H1 (cell line): ENCODE data around the gene PTGIR.
A peak's percentile ranks its signal among the peaks of the same experiment; 100 is the strongest.

Experiments
- NRF1 ChIP-seq: IDR thresholded peaks from 2 replicates; pipeline ENCODE4 v1.6.1; 2011; ENCODE audit warnings: mild to moderate bottlenecking, low read depth, low read length, improper control_type of control experiment
- POLR2A ChIP-seq, 2 experiments: IDR thresholded peaks; 1 replicate in 1 of 2; 2 replicates in 1 of 2; pipeline ENCODE4 v1.6.1; 2011; ENCODE audit warnings: low read depth in 2 of 2, low read length in 2 of 2, mild to moderate bottlenecking in 2 of 2; ENCODE audit errors: control extremely low read depth in 1 of 2
- SIX5 ChIP-seq: IDR thresholded peaks from 2 replicates; pipeline ENCODE4 v1.6.1; 2011; ENCODE audit warnings: mild to moderate bottlenecking, low read depth, low read length
- SP1 ChIP-seq: IDR thresholded peaks from 2 replicates; pipeline ENCODE4 v1.6.1; 2011; ENCODE audit warnings: low read depth, low read length
- TBP ChIP-seq: IDR thresholded peaks from 2 replicates; pipeline ENCODE4 v1.6.1; 2011; ENCODE audit warnings: low read depth, low read length, improper control_type of control experiment
- YY1 ChIP-seq: IDR thresholded peaks from 2 replicates; pipeline ENCODE4 v1.6.1; 2011; ENCODE audit warnings: low read depth, mild to moderate bottlenecking, low read length
- ZNF274 ChIP-seq: IDR thresholded peaks from 2 replicates; pipeline ENCODE4 v1.7.0; 2012; ENCODE audit warnings: low read length, borderline replicate concordance; ENCODE audit errors: extremely low read depth
- TF ChIP-seq, protein P1 (sequence below), 3 experiments: IDR thresholded peaks; 1 replicate in 2 of 3; 2 replicates in 1 of 3; pipeline versions ENCODE4 v1.5.1 to v1.6.1; 2011; ENCODE audit warnings: low read length in 3 of 3, mild to moderate bottlenecking in 3 of 3, inconsistent platforms in 2 of 3, low read depth in 1 of 3, moderate library complexity in 1 of 3; ENCODE audit not compliant: insufficient read depth in 1 of 3; ENCODE audit errors: control extremely low read depth in 1 of 3

DNA sequence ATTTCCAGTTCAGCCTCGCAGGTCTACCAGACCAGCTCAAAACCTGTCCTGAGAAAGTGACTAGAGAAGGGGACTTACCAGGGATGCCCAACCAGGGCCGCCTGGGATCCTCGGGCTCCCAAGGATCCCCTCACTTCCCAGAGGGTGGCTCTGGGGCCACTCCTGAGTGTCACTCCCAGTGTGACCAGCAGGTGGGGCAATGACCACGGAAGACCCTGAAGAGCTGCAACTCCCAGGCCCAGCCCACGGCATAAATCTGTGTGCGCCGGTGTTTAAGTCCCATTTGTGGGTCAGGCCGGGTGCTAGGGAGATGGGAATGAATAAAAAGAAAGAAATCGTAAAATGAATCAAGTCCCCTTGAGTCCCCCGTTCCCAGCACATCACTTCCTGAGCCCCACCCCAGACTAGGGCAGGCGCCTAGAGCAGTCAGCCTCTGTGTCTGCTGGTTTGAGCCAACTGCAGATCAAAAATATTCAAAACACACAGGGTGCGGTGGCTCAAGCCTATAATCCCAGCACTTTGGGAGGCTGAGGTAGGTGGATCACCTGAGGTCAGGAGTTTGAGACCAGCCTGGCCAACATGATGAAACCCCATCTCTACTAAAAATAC is 10.7 kb downstream of the PTGIR start:
- TF ChIP-seq SIX5 (no peak), ZNF274 (no peak), POLR2A (IDR thresholded peaks at IDR 0.05; ENCODE audit: control extremely low read depth in 1 of 2, low read depth in 2 of 2, low read length in 2 of 2) (no peak), YY1 (no peak), TBP (no peak), NRF1 (no peak), SP1 (no peak)
- TF ChIP-seq, protein P1, sequence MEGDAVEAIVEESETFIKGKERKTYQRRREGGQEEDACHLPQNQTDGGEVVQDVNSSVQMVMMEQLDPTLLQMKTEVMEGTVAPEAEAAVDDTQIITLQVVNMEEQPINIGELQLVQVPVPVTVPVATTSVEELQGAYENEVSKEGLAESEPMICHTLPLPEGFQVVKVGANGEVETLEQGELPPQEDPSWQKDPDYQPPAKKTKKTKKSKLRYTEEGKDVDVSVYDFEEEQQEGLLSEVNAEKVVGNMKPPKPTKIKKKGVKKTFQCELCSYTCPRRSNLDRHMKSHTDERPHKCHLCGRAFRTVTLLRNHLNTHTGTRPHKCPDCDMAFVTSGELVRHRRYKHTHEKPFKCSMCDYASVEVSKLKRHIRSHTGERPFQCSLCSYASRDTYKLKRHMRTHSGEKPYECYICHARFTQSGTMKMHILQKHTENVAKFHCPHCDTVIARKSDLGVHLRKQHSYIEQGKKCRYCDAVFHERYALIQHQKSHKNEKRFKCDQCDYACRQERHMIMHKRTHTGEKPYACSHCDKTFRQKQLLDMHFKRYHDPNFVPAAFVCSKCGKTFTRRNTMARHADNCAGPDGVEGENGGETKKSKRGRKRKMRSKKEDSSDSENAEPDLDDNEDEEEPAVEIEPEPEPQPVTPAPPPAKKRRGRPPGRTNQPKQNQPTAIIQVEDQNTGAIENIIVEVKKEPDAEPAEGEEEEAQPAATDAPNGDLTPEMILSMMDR (IDR thresholded peaks at IDR 0.05; ENCODE audit: control extremely low read depth in 1 of 3, insufficient read depth in 1 of 3, low read depth in 1 of 3, low read length in 3 of 3): peak; percentile 85 to 91 (median 91)
